ENCODE data around the gene PUS7.
A peak's percentile ranks its signal among the peaks of the same experiment; 100 is the strongest.
"Not testable (repeated sequence)": the region's sequence is repeated elsewhere in the genome, so short reads cannot be mapped to it uniquely, and the experiment has no call there.

Gene PUS7

DNA sequence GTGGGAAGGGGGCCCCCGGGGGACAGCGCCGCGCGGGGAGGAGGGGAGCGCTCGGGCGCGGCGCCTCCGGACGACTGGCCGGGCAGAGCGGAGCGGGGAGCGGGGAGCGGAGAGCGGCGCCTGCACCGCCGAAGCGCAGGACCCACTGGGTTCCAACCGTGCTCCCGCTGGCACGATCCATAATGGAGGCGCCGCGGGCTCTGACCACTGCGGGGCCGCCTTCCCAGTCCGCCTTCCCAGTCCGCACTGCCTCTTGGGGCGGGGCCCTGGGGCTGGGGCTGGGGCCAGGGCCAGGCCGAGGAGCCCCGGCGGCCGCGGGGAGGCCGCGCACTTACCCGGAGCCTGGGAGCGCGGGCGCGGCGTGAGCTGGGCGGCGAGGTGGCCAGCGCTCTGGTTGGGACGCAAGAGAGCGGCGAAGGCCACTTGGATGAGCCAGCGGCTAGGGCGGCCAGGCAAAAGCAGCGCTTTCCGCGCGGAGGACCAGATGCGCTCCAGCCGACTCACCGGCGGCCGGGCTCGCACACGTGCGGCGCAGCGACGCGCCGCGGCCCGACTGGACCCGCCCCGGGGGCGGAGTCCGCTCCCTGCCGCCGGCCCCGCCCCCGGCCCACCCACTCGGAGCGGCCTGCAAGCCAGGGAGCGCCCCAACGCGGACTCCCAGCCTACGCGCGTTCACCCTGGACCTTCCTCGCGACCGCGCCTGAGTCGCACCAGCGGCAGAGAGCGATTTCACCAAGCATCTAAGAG lies at the start of gene PUS7:
TSS of gene PUS7 (minus strand) at position 555 of the 747 bp plus-strand sequence. CDS start 13,759 bp downstream, outside the sequence.
- peak; percentile 87 for DNase-seq (ENCODE audit: low spot score)

GRCh38 chr7:105567821-105568220 lies 45.8 kb upstream of the PUS7 start:
- DNase-seq (ENCODE audit: low spot score) = peak; percentile 67

- DNase-seq (ENCODE audit: low spot score) = peak; percentile 59
Measured at GRCh38 chr7:105567024-105567423, 45.0 kb upstream of the PUS7 start.

DNA sequence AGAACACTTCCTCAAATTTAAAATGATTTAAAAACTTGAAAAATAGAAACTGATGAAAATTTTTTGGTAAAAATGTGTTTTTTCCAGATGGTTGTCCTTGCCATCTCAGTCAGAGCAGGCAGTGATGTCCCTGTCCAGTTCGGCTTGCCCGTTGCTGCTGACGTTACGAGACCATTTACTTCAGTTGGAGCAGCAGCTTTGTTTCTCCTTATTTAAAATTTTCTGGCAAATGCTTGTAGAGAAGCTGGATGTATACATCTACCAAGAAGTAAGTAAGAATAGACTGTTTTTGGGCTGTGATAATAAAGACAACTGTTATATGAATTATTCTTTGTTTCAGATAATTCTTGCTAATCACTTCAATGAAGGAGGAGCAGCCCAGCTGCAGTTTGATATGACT lies 43.1 kb upstream of the PUS7 start:
- DNase-seq (ENCODE audit: low spot score) = peak; percentile 74

GRCh38 chr7:105559926-105560325 lies 37.9 kb upstream of the PUS7 start:
- DNase-seq (ENCODE audit: low spot score) = no peak

DNA sequence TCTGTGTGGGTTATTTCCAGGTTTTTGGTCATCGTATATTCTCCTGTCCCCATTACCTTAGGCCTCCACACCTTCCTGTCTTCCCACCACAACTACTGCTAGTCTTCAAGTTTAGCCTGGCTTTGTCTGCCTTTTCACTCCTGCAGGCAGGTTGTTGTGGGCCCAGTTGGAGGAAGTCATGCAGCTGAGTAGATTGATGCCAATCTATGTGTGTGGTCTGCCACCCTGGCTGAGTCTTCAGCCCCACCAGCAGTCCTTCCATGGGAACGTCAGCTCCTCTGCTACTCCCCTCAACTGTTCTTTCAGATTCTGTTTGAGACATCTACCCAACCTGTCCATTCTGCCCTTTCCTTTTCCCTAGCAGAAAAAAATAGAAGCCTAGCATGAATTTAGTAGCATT lies 16.3 kb upstream of the PUS7 start:
- no peak for DNase-seq (ENCODE audit: low spot score)

DNA sequence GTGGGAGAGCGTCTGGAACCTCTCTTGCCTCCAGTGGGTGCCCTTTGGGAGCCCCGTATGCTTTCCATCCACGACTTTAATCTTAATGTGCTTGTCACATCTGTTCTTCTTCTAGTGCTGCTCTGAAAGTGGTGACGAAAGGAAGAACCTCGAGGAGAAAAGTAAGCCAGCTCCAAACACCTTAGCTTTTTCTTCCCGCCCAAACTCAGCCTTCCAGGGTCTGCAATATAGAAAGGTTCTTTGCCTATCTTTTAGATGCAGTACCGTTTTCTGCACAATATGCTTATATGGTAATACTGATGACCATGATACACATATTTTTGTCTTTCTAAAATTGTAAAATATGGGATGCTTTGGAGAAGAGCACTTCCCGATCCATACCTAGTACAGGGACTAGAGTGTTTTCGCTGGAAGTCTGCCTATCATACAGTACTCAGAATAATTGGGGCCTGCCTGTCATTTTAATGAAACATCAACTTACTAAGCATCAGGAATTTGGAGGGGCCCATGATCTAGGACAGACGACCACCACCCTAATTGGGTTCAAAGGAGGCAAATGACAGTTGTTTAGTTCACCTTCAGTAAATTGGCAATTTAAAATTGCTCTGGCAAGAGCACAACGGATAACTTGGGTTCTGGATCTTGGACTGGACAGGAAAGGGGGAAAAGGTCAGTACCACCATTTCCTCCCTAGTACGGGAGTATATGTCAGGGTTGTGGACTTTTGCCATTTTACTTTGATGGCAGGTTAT lies 10.8 kb upstream of the PUS7 start:
- no peak for DNase-seq (ENCODE audit: low spot score)

DNA sequence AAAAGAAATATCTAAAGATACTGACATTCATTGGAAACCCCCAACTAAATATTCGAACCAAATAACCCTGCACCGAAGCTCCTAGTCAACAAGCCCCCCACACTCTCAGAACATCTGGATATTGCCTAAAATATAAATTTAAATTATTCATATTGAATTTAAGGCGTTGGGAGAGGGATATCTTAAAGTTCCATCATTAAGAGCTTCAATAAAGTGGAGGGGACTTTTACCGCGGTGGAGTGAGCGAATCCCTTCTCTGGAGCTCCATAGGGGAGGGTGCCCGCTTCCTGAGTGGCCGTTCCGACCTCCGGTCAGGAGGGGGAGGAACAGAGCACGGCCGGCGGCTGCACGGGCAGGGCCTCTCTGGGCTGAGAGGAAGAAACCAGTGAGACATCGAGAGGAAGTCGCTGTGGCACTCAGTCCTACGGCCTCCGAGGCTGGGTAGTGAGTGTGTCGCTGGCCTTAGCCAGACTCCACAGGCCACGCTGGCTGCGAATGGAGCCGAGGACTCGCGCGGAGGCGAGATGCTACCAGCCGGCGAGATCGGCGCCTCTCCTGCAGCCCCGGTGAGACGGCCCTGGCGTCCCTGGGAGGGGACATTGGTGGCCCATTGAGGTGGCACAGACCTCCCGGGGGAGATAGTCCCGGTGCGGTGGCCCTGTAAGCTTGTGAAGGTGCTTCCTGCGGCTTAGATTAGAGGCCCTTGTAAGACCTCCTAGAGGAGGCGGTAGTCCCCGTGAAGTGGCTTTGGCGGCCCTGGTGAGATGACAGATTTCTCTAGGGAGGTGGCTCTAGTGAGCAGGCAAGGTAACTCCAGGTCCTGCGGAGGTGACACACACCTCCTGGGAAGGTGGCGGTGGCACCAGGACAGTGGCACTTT lies 10.0 kb upstream of the PUS7 start, which contains the start of gene RINT1:
TSS of gene RINT1 (plus strand) at position 410 of the 880 bp plus-strand sequence. CDS start at position 525, 115 bp downstream.
- DNase-seq (ENCODE audit: low spot score) = peak; percentile 92

DNA sequence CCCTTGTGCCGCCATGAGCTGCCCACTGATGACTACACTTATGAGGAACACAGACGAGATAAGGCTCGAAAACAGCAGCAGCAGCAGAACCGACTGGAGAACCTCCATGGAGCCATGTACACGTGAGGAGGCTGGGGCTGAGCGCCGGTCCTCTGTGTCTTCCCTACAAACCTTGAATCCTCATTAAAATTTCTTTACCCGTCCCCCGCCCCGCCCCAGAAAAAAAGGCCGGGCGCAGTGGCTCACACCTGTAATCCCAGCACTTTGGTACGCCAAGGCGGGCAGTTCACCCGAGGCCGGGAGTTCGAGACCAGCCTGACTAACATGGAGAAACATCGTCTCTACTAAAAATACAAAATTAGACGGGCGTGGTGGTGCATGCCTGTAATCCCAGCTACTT lies 8.5 kb upstream of the PUS7 start:
- DNase-seq (ENCODE audit: low spot score) = no peak

DNA sequence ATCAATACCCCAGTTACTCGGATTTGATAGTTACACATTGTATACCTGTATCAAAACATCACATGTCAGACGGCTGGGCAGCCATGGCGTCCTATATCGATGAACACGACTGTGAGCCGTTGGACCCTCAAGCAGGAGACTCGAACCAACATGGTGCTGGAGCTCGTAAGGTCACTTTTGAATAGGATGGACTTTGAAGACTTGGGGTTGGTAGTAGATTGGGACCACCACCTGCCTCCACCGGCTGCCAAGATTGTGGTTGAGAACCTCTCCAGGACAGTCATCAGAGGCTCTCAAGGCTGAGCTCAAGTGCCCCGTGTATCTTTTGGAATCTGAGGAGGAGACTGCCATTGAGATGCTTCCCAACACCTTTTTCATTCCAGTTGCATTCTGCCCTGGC lies 8.1 kb upstream of the PUS7 start:
- DNase-seq (ENCODE audit: low spot score) = no peak

DNA sequence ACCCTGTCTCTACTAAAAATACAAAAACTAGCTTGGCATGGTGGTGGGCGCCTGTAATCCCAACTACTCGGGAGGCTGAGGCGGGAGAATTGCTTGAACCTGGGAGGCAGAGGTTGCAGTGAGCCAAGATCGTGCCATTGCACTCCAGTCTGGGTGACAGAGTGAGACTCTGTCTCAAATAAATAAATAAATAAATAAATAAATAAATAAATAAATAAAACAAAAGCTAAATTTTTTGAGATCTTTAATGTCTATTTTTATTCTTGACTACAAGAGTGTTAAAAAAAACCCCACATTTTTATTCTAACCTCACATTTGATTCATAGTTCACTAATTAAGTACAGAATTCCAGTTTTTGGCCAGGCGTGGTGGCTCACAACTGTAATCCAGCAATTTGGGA lies 5.7 kb upstream of the PUS7 start:
- not testable (repeated sequence) for DNase-seq (ENCODE audit: low spot score)

- DNase-seq (ENCODE audit: low spot score) = no peak
Measured at GRCh38 chr7:105524840-105525239, 2.8 kb upstream of the PUS7 start.

DNA sequence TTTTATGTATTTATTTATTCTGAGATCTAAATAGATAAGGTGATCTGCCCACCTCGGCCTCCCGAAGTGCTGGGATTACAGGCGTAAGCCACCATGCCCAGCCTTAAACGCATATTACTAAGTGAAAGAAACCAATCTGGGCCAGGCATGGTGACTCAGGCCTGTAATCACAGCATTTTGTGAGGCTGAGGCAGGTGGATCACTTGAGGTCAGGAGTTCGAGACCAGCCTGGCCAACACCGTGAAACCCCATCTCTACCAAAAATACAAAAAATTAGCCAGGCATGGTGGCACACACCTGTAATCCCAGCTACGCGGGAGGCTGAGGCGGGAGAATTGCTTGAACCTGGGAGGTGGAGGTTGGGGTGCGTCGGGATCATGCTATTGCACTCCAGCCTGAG lies 2.4 kb upstream of the PUS7 start:
- DNase-seq (ENCODE audit: low spot score) = not testable (repeated sequence)

DNA sequence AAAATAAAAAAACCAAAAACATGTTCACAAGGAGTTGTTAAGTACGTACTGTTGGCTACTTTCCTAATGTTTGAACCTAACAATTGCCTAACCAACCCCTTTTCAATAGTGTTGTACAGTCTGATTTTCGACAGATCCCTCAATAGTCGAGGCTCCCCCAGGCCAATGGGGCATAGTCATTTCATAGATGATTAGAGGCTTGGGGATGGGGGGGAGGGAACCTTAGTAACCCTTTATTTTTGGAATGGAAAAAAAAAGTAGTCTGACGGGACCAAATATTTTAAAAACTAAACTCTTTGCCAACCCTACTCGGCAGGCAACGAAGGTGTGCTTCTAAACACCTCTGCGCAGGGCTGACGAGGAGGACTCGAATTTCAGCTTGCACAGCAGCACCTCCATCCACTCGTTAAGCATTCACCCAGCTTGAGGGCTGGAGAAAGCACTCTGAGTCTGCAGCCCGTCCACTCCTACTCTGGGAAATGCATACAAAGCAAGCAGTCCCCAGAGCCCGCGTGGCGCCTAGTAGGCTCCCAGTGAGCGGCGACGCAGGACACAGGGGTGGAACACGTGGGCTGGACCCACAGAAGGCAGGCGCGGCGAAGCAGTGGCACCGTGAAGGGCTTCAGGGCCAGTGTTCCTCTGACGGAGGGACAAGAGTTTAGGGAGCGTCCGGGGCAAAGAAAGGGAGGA lies 899 bp downstream of the PUS7 start:
- DNase-seq (ENCODE audit: low spot score) = peak; percentile 45

DNA sequence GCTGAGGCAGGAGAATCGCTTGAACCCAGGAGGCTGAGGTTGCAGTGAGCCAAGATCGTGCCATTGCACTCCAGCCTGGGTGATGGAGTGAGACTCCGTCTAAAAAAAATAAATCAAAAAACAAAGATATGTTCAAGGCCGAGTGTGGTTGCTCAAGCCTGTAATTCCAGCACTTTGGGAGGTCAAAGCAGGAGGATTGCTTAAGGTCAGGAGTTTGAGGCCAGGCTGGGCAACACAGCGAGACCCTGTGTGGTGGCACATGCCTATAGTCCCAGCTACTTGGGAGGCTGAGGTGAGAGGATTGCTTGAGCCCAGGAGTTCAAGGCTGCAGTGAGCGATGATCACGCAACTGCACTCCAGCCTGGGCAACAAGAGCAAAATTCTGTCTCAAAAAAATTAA lies 1.5 kb downstream of the PUS7 start:
- not testable (repeated sequence) for DNase-seq (ENCODE audit: low spot score)

DNA sequence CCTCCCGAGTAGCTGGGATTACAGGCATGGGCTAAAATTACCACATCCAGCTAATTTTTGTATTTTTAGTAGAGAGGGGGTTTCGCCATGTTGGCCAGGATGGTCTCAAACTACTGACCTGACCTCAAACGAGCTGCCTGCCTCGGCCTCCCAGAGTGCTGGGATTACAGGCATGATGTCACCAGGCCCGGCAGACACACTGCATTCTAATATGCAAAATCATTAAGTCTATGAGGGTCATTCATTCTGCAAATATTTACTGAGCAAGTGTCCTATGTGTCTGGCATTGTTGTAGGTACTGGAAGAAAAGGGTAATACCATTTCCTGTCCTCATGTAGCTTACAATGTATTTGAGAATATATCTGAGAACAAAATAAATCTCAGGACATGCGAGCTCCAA lies 2.7 kb downstream of the PUS7 start:
- DNase-seq (ENCODE audit: low spot score) = no peak

DNA sequence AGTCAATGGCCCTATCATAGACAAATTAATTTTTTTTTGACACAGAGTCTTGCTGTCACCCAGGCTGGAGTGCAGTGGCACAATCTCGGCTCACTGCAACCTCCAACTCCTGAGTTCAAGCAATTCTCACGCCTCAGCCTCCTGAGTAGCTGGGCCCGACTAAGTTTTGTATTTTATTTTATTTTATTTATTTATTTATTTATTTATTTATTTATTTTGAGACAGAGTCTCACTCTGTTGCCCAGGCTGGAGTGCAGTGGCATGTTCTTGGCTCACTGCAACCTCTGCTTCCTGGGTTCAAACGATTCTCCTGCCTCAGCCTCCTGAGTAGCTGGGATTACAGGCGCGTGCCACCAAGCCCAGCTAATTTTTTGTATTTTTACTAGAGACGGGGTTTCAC lies 6.5 kb downstream of the PUS7 start:
- DNase-seq (ENCODE audit: low spot score) = not testable (repeated sequence)

DNA sequence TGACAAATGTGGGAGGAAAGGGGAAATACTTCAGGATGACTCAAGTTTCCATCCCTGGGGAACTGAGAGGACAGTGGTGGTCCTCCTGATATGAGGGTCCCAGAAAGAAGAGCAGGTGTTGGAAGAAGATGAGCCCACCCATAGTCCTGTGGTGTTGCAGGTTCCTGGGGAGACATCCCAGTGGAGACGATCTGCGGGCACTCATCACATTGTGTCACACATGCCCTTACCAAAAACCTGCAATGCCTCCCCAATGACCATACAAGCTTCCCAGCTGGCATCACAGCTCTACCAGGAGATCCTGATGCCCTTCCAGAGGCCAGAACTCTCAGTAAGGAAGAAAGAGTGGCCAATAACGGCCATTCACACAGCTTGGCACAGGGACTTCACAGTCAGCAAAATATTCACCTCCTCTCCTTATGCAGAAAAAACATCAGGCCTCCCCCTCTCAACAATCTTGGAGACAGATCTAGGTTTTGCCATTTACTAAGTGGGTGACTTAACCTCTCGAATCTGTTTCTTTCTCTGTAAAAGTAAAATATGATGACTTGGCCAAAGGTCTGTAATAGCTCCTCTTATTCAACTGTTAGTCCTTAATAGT lies 9.0 kb downstream of the PUS7 start:
- DNase-seq (ENCODE audit: low spot score) = no peak

GRCh38 chr7:105512415-105512814 lies 9.7 kb downstream of the PUS7 start:
- no peak for DNase-seq (ENCODE audit: low spot score)

GRCh38 chr7:105502173-105502572 lies 19.9 kb downstream of the PUS7 start:
- DNase-seq (ENCODE audit: low spot score) = no peak

DNA sequence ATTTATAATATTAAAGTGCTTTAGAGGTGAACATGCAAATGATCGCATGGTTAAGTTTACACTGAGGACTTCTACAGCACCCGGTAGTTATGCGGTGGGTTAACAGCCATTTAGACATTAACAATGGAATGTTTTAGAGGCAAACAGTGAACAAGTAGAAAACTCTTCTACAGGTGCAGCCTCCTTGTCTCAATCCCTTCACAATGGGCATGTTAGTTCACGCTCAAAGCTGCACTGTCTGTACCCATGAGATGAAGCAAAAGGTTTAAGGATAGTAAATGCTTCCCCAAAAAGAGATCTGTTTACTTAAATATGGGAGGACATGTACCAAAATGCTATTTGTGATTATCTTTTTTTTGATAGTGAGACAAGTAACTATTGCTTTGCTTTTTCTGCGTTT lies 25.1 kb downstream of the PUS7 start:
- DNase-seq (ENCODE audit: low spot score) = no peak

Data from pons (tissue), 1 donor.